SK-N-SH (cell line): ENCODE results near the gene MYCBPAP. TPM values are rescaled to one million over a fixed set of nuclear protein-coding genes. Genes with fewer than 3 reads are reported as not detected.

Experiments
- CTCF ChIA-PET: fragments of 300-600, 350-600 bp; formaldehyde crosslinking; extraction: SDS; loops from one replicate; lab custom pipeline; 2021; lab: Yijun Ruan, JAX
- POLR2A ChIA-PET: fragments of 350-600 bp; sonication (Branson Sonifier 250); formaldehyde crosslinking; extraction: SDS; loops from one replicate; lab custom pipeline; 2020; ENCODE audit warnings: antibody characterized with exemption, inconsistent platforms; lab: Yijun Ruan, JAX
- DNase-seq: peaks from one replicate; pipeline ENCODE4 v3.0.0; 2012
- H2AFZ ChIP-seq: fragments of 200-600 bp; sonication (generic); 2 replicates; pipeline ENCODE4 v1.8.1; 2016; ENCODE audit warnings: antibody characterized with exemption, mild to moderate bottlenecking, low read depth
- H3F3A ChIP-seq: fragments of 200-600 bp; sonication (generic); replicated peaks from 2 replicates; pipeline ENCODE3; 2016; ENCODE audit warnings: antibody characterized with exemption, mild to moderate bottlenecking; ENCODE audit not compliant: insufficient read depth
- H3K27ac ChIP-seq, 2 experiments: fragments of 200-500 bp in 1 of 2; fragments of 200-600 bp in 1 of 2; sonication (Bioruptor generic) in 1 of 2; sonication (generic), shearing (Covaris generic) in 1 of 2; 2 replicates each; pipeline versions ENCODE4 v1.5.1 to v1.6.1; 2014 to 2016; ENCODE audit warnings: low read depth in 2 of 2, inconsistent platforms in 1 of 2, low read length in 1 of 2, mild to moderate bottlenecking in 1 of 2, mixed read lengths in 1 of 2
- H3K27me3 ChIP-seq: fragments of 200-600 bp; sonication (generic), shearing (Covaris generic); 2 replicates; pipeline ENCODE4 v1.6.1; 2016; ENCODE audit warnings: mixed run types; ENCODE audit not compliant: insufficient read depth
- H3K36me3 ChIP-seq, 2 experiments: fragments of 200-500 bp in 1 of 2; fragments of 200-600 bp in 1 of 2; sonication (Bioruptor generic) in 1 of 2; sonication (generic) in 1 of 2; replicated peaks in 1 of 2; 2 replicates each; pipeline versions ENCODE3 to v1.5.1; 2014 to 2016; ENCODE audit warnings: low read length in 1 of 2, mild to moderate bottlenecking in 1 of 2; ENCODE audit not compliant: insufficient read depth in 2 of 2, control insufficient read depth in 1 of 2
- H3K4me1 ChIP-seq, 2 experiments: fragments of 200-500 bp in 1 of 2; fragments of 200-600 bp in 1 of 2; sonication (Bioruptor generic) in 1 of 2; sonication (generic), shearing (Covaris generic) in 1 of 2; 2 replicates each; pipeline versions ENCODE4 v1.5.1 to v1.6.1; 2014 to 2016; ENCODE audit warnings: low read depth in 1 of 2, low read length in 1 of 2, mixed run types in 1 of 2; ENCODE audit not compliant: insufficient read depth in 2 of 2, control insufficient read depth in 1 of 2
- H3K4me2 ChIP-seq: fragments of 200-600 bp; sonication (generic), shearing (Covaris generic); 2 replicates; pipeline ENCODE4 v1.6.1; 2017; ENCODE audit warnings: mixed run types
- H3K4me3 ChIP-seq, 2 experiments: fragments of 200-500 bp in 1 of 2; fragments of 200-600 bp in 1 of 2; sonication (Bioruptor generic) in 1 of 2; sonication (generic), shearing (Covaris generic) in 1 of 2; 2 replicates each; pipeline versions ENCODE4 v1.5.1 to v1.8.1; 2014 to 2016; ENCODE audit warnings: low read depth in 2 of 2, inconsistent platforms in 1 of 2, low read length in 1 of 2, mild to moderate bottlenecking in 1 of 2, mixed read lengths in 1 of 2, moderate library complexity in 1 of 2
- H3K79me2 ChIP-seq: fragments of 200-600 bp; sonication (generic); 2 replicates; pipeline ENCODE4 v1.8.1; 2017; ENCODE audit warnings: mild to moderate bottlenecking; ENCODE audit not compliant: insufficient read depth
- H3K9ac ChIP-seq: fragments of 200-600 bp; sonication (generic); 2 replicates; pipeline ENCODE4 v1.6.1; 2017; ENCODE audit warnings: mixed run types
- H3K9me2 ChIP-seq: fragments of 200-600 bp; sonication (generic); 2 replicates; pipeline ENCODE4 v1.6.1; 2017; ENCODE audit warnings: mixed run types
- H3K9me3 ChIP-seq: fragments of 200-600 bp; sonication (generic); 2 replicates; pipeline ENCODE4 v1.6.1; 2017; ENCODE audit warnings: mixed run types, mild to moderate bottlenecking, moderate library complexity
- H4K20me1 ChIP-seq: fragments of 200-600 bp; sonication (generic); 2 replicates; pipeline ENCODE4 v1.6.1; 2017; ENCODE audit warnings: mild to moderate bottlenecking, mixed run types; ENCODE audit not compliant: insufficient read depth
- CHD2 ChIP-seq: fragments of 150-350 bp; IDR thresholded peaks from 2 replicates; pipeline ENCODE4 v1.6.1; 2018; ENCODE audit warnings: low read length; ENCODE audit not compliant: partially characterized antibody
- CTCF ChIP-seq: fragments of 200-600 bp; sonication (generic); IDR thresholded peaks from 2 replicates; pipeline ENCODE4 v1.6.1; 2017; ENCODE audit warnings: antibody characterized with exemption, mild to moderate bottlenecking, moderate library complexity
- EZH2phosphoT487 ChIP-seq: fragments of 200-600 bp; sonication (generic); IDR thresholded peaks from 2 replicates; pipeline ENCODE4 v1.6.1; 2017; ENCODE audit warnings: low read depth, mixed run types, mild to moderate bottlenecking, antibody characterized with exemption, moderate library complexity, borderline replicate concordance
- FOXM1 ChIP-seq: IDR thresholded peaks from 2 replicates; pipeline ENCODE4 v1.4.0; 2012; ENCODE audit warnings: low read depth, mild to moderate bottlenecking
- MEF2A ChIP-seq: IDR thresholded peaks from 2 replicates; pipeline ENCODE4 v1.4.0; 2012; ENCODE audit warnings: low read depth, borderline replicate concordance
- PBX3 ChIP-seq: IDR thresholded peaks from 2 replicates; pipeline ENCODE4; 2012
- RAD21 ChIP-seq: IDR thresholded peaks from 2 replicates; pipeline ENCODE4 v1.6.1; 2012; ENCODE audit warnings: mild to moderate bottlenecking, low read length
- REST ChIP-seq: IDR thresholded peaks from 2 replicates; pipeline ENCODE4 v1.6.1; 2012; ENCODE audit warnings: mild to moderate bottlenecking, low read depth, low read length, moderate library complexity
- RFX5 ChIP-seq: IDR thresholded peaks from 2 replicates; pipeline ENCODE4 v1.6.1; 2012; ENCODE audit warnings: mild to moderate bottlenecking, improper control_type of control experiment, low read length
- SMC3 ChIP-seq: IDR thresholded peaks from 2 replicates; pipeline ENCODE4 v1.6.1; 2012; ENCODE audit warnings: low read depth, low read length, improper control_type of control experiment
- TCF12 ChIP-seq: IDR thresholded peaks from 2 replicates; pipeline ENCODE4 v1.4.0; 2012
- TEAD4 ChIP-seq: IDR thresholded peaks from 2 replicates; pipeline ENCODE4 v1.4.0; 2012; ENCODE audit warnings: mild to moderate bottlenecking, borderline replicate concordance; ENCODE audit not compliant: insufficient read depth
- YY1 ChIP-seq: IDR thresholded peaks from 2 replicates; pipeline ENCODE4 v1.4.0; 2012; ENCODE audit warnings: low read depth, mild to moderate bottlenecking
- WGBS: methylation state at CpG from one replicate; pipeline ENCODE4 v1.1.6; 2017; ENCODE audit warnings: low lambda C conversion rate; 5-methylcytosine and 5-hydroxymethylcytosine counted together
- polyA plus RNA-seq, 3 experiments: library from polyadenylated mRNA; depleted of rRNA; stranded (reverse); fragments of >200 nt; gene quantifications; 2 replicates each; pipeline ENCODE4 v1.2.3, GENCODE V29; 2012

The MYCBPAP gene
- polyA plus RNA-seq, 1 of the 3 experiments (the other 2 are of a cell fraction): 2.4 TPM

- Histone ChIP-seq H3K9me2 (no peaks in the 10 kb centered on the region), H3K27ac (no peak overlapping the region), H2AFZ (no peak overlapping the region), H3F3A (no peaks in the 10 kb centered on the region), H3K4me2 (no peak overlapping the region), H3K36me3 (no peaks in the 10 kb centered on the region), H3K9ac (no peak overlapping the region), H4K20me1 (no peaks in the 10 kb centered on the region), H3K9me3 (no peaks in the 10 kb centered on the region), H3K79me2 (no peaks in the 10 kb centered on the region), H3K4me3 (no peak overlapping the region), H3K27me3 (no peaks in the 10 kb centered on the region), H3K4me1 (peaks cover 0 to 7% of the 10 kb centered on the region in 2 experiments; a peak in 1 of 4 replicates)
- DNase-seq: no peak
- 88% methylated on average over 4 of the region's 4 CpGs for WGBS
- CTCF ChIA-PET: interaction anchor here (1.2 to 5.0 kb wide), 6 partner anchors 10 to 38 kb away, joined by 3 to 26 read pairs (median 5); no protein-coding TSS in a partner anchor
- POLR2A ChIA-PET: no interaction called here
- no peak for TF ChIP-seq FOXM1
- TF ChIP-seq EZH2phosphoT487: no peak
- no peak for TF ChIP-seq RFX5
- no peak for TF ChIP-seq REST
- no peak for TF ChIP-seq TEAD4
These were observed 8.8 kb downstream of the MYCBPAP start for GRCh38 chr17:50517011-50517410.

GRCh38 chr17:50517504-50518383 is 9.5 kb downstream of the MYCBPAP start:
- CTCF ChIA-PET: interaction anchor here (1.2 to 5.0 kb wide), 6 partner anchors 9 to 105 kb away, joined by 3 to 26 read pairs (median 4); no protein-coding TSS in a partner anchor
- no peaks in the 10 kb centered on the region for H4K20me1 ChIP-seq
- no peak overlapping the region for H3K27ac ChIP-seq
- no peak overlapping the region for H3K4me3 ChIP-seq
- POLR2A ChIA-PET: no interaction called here
- no peaks in the 10 kb centered on the region for H3K9me2 ChIP-seq
- no peak overlapping the region for H3K9ac ChIP-seq
- H2AFZ ChIP-seq: no peak overlapping the region
- 70% methylated on average over 8 of the region's 8 CpGs for WGBS
- H3K4me2 ChIP-seq: no peak overlapping the region
- peaks cover 0 to 7% of the 10 kb centered on the region in 2 experiments; a peak in 1 of 4 replicates for H3K4me1 ChIP-seq
- H3K9me3 ChIP-seq: no peaks in the 10 kb centered on the region
- DNase-seq: no peak
- H3K36me3 ChIP-seq: no peaks in the 10 kb centered on the region
- no peaks in the 10 kb centered on the region for H3K79me2 ChIP-seq
- TF ChIP-seq TCF12 (no peak), PBX3 (no peak), MEF2A (no peak), SMC3 (no peak), YY1 (no peak), REST (no peak), RAD21 (no peak), CTCF (no peak), CHD2 (no peak)
- H3F3A ChIP-seq: no peaks in the 10 kb centered on the region
- no peaks in the 10 kb centered on the region for H3K27me3 ChIP-seq
